ENCODE data around the gene CRYBA4. TPM values are rescaled to one million over a fixed set of nuclear protein-coding genes. Genes with fewer than 3 reads are reported as not detected.

The CRYBA4 gene
- total RNA-seq, 1 experiment from 2014 or later, result not detected

DNA sequence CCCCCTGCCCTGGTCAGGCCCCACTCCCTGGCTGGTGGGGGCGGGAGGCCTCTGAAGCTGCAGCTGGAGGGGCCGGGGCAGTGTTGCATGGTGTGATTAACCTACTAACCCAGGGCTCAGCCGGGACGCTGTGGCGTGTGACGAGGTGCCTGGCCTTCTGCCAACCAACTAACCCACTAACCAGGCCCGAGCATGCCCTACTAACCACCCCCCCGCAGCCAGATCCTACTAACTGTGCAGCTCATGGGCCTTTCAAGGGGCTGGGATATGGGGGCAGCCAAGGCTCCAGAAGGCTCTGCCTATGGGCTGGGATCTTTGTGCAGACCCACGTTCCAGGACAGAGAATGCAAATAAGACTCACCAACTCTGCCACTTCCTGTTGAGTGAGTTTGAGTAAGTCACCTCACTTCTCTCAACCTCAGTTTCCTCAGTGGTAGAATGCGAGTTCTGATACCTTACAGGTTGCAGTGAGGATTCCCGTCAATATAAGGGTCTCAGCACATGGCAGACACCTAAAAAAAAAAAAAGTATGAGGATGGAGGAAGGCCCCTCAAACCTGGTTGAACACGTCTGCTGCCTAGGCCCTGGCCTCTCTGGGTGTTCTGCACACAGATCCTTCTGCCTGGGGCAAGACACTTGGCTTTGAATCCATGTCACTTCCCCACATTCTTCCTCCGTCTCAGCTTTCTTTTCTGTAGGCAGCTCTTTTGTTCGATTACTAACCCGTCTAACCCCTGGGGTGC, 49.7 kb downstream of the CRYBA4 start:
- no peaks in the 10 kb centered on the region for H3K9me2 ChIP-seq (replicated peaks; ENCODE audit: low read length)
- no peaks in the 10 kb centered on the region for H3K36me3 ChIP-seq (ENCODE audit: low read depth, low read length)
- H4K20me1 ChIP-seq (ENCODE audit: low read length), result no peaks in the 10 kb centered on the region
- no peak overlapping the region for H3K27ac ChIP-seq (ENCODE audit: low read length)
- DNase-seq (no peak), ATAC-seq (no peak)
- no peak overlapping the region for H2AFZ ChIP-seq (ENCODE audit: low read length)
- BruUV-seq (replicated peaks), result no TSS peak
- H3K79me2 ChIP-seq (ENCODE audit: low read length), result peaks cover 19% of the 10 kb centered on the region
- ChIA-PET CTCF (no interaction called here), POLR2A (ENCODE audit: unreplicated experiment) (no interaction called here)
- intact Hi-C loops (cut with micrococcal nuclease), result loop anchor here (10.0 kb wide), 1 partner anchor 73 kb away; no protein-coding TSS in a partner anchor
- no peak overlapping the region for H3K4me2 ChIP-seq (ENCODE audit: low read length)
- peaks cover 4% of the 10 kb centered on the region for H3F3A ChIP-seq (ENCODE audit: low read length, unreplicated experiment)
- no peaks in the 10 kb centered on the region for H3K27me3 ChIP-seq (ENCODE audit: low read length)
- H3K9me3 ChIP-seq (ENCODE audit: low read length), result no peaks in the 10 kb centered on the region
- no peak for TF ChIP-seq EZH2 (IDR thresholded peaks at IDR 0.05; ENCODE audit: low read length, unreplicated experiment)
- TF ChIP-seq EZH2phosphoT487 (IDR thresholded peaks at IDR 0.05; ENCODE audit: borderline replicate concordance, low read length), result no peak
- TF ChIP-seq, protein P1, sequence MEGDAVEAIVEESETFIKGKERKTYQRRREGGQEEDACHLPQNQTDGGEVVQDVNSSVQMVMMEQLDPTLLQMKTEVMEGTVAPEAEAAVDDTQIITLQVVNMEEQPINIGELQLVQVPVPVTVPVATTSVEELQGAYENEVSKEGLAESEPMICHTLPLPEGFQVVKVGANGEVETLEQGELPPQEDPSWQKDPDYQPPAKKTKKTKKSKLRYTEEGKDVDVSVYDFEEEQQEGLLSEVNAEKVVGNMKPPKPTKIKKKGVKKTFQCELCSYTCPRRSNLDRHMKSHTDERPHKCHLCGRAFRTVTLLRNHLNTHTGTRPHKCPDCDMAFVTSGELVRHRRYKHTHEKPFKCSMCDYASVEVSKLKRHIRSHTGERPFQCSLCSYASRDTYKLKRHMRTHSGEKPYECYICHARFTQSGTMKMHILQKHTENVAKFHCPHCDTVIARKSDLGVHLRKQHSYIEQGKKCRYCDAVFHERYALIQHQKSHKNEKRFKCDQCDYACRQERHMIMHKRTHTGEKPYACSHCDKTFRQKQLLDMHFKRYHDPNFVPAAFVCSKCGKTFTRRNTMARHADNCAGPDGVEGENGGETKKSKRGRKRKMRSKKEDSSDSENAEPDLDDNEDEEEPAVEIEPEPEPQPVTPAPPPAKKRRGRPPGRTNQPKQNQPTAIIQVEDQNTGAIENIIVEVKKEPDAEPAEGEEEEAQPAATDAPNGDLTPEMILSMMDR (conservative IDR thresholded peaks at IDR 0.05; ENCODE audit: low read depth, low read length), result no peak
- H3K9ac ChIP-seq (ENCODE audit: low read length), result no peak overlapping the region
- H3K4me1 ChIP-seq (ENCODE audit: insufficient read depth, low read length), result peaks cover 16% of the 10 kb centered on the region
- no peak overlapping the region for H3K4me3 ChIP-seq (ENCODE audit: low read length)

DNA sequence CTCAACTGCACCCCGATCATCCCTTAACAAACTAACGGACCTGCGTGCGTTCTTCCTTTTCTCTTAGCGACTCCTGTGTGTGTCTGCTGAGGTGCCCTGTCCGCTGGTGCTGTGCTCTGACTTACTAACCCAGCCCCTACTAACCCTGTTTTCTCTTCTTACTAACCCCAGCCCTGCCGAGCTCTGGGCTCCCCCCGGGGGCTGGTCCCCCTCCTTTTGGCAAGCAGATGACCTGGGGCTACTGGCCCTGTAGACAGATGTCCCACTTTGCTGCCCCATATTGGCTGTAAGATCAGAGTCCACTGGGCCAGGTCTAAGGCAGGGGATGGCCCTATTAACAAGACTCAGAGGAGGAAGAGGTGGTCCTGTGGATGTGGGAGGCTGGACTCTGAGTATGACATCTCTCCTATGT, 50.3 kb downstream of the CRYBA4 start:
- ChIA-PET POLR2A (ENCODE audit: unreplicated experiment) (no interaction called here), CTCF (no interaction called here)

More for the DNA sequence above, 50.3 kb downstream of the CRYBA4 start:
- peaks cover 16% of the 10 kb centered on the region for H3K4me1 ChIP-seq (ENCODE audit: insufficient read depth, low read length)
- no peaks in the 10 kb centered on the region for H3K9me3 ChIP-seq (ENCODE audit: low read length)
- peak overlapping the region; percentile 91 for H3K27ac ChIP-seq (ENCODE audit: low read length)
- H3K9ac ChIP-seq (ENCODE audit: low read length), result peak overlapping the region; percentile 92
- H3K27me3 ChIP-seq (ENCODE audit: low read length), result no peaks in the 10 kb centered on the region
- peak overlapping the region; percentile 98 for H3K4me2 ChIP-seq (ENCODE audit: low read length)
- H3F3A ChIP-seq (ENCODE audit: low read length, unreplicated experiment), result peaks cover 4% of the 10 kb centered on the region
- TF ChIP-seq, protein P1 (conservative IDR thresholded peaks at IDR 0.05; ENCODE audit: low read depth, low read length), result no peak
- TF ChIP-seq EZH2phosphoT487 (IDR thresholded peaks at IDR 0.05; ENCODE audit: borderline replicate concordance, low read length), result no peak
- no peak for TF ChIP-seq EZH2 (IDR thresholded peaks at IDR 0.05; ENCODE audit: low read length, unreplicated experiment)
- intact Hi-C loops (cut with micrococcal nuclease), result loop anchor here (10.0 kb wide), 1 partner anchor 73 kb away; no protein-coding TSS in a partner anchor
- no peak; the same call in 1 of the 2 replicates for ATAC-seq
- H4K20me1 ChIP-seq (ENCODE audit: low read length), result no peaks in the 10 kb centered on the region
- H3K9me2 ChIP-seq (replicated peaks; ENCODE audit: low read length), result no peaks in the 10 kb centered on the region
- no peak for DNase-seq
- peak overlapping the region; percentile 85 for H3K4me3 ChIP-seq (ENCODE audit: low read length)
- no TSS peak for BruUV-seq (replicated peaks)
- H3K36me3 ChIP-seq (ENCODE audit: low read depth, low read length), result no peaks in the 10 kb centered on the region
- H3K79me2 ChIP-seq (ENCODE audit: low read length), result peaks cover 19% of the 10 kb centered on the region
- peak overlapping the region; percentile 89 for H2AFZ ChIP-seq (ENCODE audit: low read length)

All from PC-3 (cell line).